Neuronal stem cell (in vitro differentiated cells): ENCODE data around the gene CHTOP.

ENCODE experiments used
- DNase-seq: peaks from one replicate; pipeline ENCODE4 v3.0.0-alpha.2; 2013; ENCODE audit warnings: low spot score
- H2AFZ ChIP-seq: one replicate; pipeline ENCODE4 v1.6.1; 2013; ENCODE audit warnings: mild to moderate bottlenecking, low read length, inconsistent platforms
- H2AK5ac ChIP-seq: 2 replicates; pipeline ENCODE4 v1.6.1; 2013; ENCODE audit warnings: low read depth, mild to moderate bottlenecking, inconsistent platforms, low read length, moderate library complexity, mixed read lengths
- H2BK120ac ChIP-seq: 2 replicates; pipeline ENCODE4 v1.6.1; 2013; ENCODE audit warnings: low read depth, mild to moderate bottlenecking, inconsistent platforms, low read length, moderate library complexity, mixed read lengths
- H2BK12ac ChIP-seq: one replicate; pipeline ENCODE4 v1.6.1; 2013; ENCODE audit warnings: low read length, inconsistent platforms
- H2BK15ac ChIP-seq: 2 replicates; pipeline ENCODE4 v1.6.1; 2013; ENCODE audit warnings: mild to moderate bottlenecking, low read length, inconsistent platforms, mixed read lengths
- H2BK5ac ChIP-seq: one replicate; pipeline ENCODE4 v1.6.1; 2013; ENCODE audit warnings: inconsistent platforms, mild to moderate bottlenecking, low read length, moderate library complexity
- H3K14ac ChIP-seq: one replicate; pipeline ENCODE4 v1.6.1; 2013; ENCODE audit warnings: low read length, inconsistent platforms
- H3K18ac ChIP-seq: 2 replicates; pipeline ENCODE4 v1.6.1; 2013; ENCODE audit warnings: low read length, inconsistent platforms
- H3K23ac ChIP-seq: 2 replicates; pipeline ENCODE4 v1.6.1; 2013; ENCODE audit warnings: low read depth, mild to moderate bottlenecking, mixed read lengths, low read length, inconsistent platforms; ENCODE audit not compliant: poor library complexity
- H3K27ac ChIP-seq: replicated peaks from 3 replicates; pipeline ENCODE4 v1.5.1; 2013; ENCODE audit warnings: low read length, inconsistent platforms
- H3K27me3 ChIP-seq, 3 experiments: 2 replicates each; pipeline ENCODE4 v1.6.1; 2013; ENCODE audit warnings: low read length in 3 of 3, mild to moderate bottlenecking in 2 of 3, inconsistent platforms in 1 of 3, low read depth in 1 of 3, mixed read lengths in 1 of 3, moderate library complexity in 1 of 3; ENCODE audit not compliant: control insufficient read depth in 3 of 3, insufficient read depth in 3 of 3
- H3K36me3 ChIP-seq, 2 donors: replicated peaks in 1 of 2; 2 replicates each; pipeline ENCODE4 v1.6.1; 2013; ENCODE audit warnings: low read length in 2 of 2; ENCODE audit not compliant: control insufficient read depth in 2 of 2, insufficient read depth in 2 of 2
- H3K4ac ChIP-seq: 2 replicates; pipeline ENCODE4 v1.6.1; 2013; ENCODE audit warnings: inconsistent platforms, mild to moderate bottlenecking, low read length, moderate library complexity
- H3K4me1 ChIP-seq, 2 donors: 1 replicate in 1 of 2; 2 replicates in 1 of 2; pipeline ENCODE4 v1.6.1; 2013; ENCODE audit warnings: low read length in 2 of 2, low read depth in 1 of 2; ENCODE audit not compliant: control insufficient read depth in 2 of 2, insufficient read depth in 1 of 2
- H3K4me2 ChIP-seq: one replicate; pipeline ENCODE4 v1.6.1; 2013; ENCODE audit warnings: mild to moderate bottlenecking, low read length, inconsistent platforms; ENCODE audit not compliant: insufficient read depth, poor library complexity, severe bottlenecking
- H3K4me3 ChIP-seq, 2 donors: 2 replicates each; pipeline ENCODE4 v1.5.1; 2013; ENCODE audit warnings: low read length in 2 of 2, mild to moderate bottlenecking in 2 of 2, inconsistent platforms in 1 of 2, moderate library complexity in 1 of 2
- H3K79me1 ChIP-seq: one replicate; pipeline ENCODE4 v1.6.1; 2013; ENCODE audit warnings: low read depth, mild to moderate bottlenecking, inconsistent platforms, low read length, moderate library complexity
- H3K9ac ChIP-seq: one replicate; pipeline ENCODE4 v1.6.1; 2013; ENCODE audit warnings: mild to moderate bottlenecking, low read depth, low read length, inconsistent platforms; ENCODE audit not compliant: poor library complexity
- H3K9me3 ChIP-seq, 2 donors: replicated peaks in 1 of 2; 2 replicates each; pipeline versions ENCODE3 to v1.6.1; 2013; ENCODE audit warnings: low read length in 2 of 2, mild to moderate bottlenecking in 2 of 2, inconsistent platforms in 1 of 2, low read depth in 1 of 2, mixed read lengths in 1 of 2, moderate library complexity in 1 of 2; ENCODE audit not compliant: control insufficient read depth in 2 of 2, insufficient read depth in 1 of 2
- H4K8ac ChIP-seq: one replicate; pipeline ENCODE4 v1.6.1; 2013; ENCODE audit warnings: low read depth, mild to moderate bottlenecking, inconsistent platforms, low read length, moderate library complexity
- H4K91ac ChIP-seq: one replicate; pipeline ENCODE4 v1.6.1; 2013; ENCODE audit warnings: low read length, low read depth, mild to moderate bottlenecking, inconsistent platforms; ENCODE audit not compliant: poor library complexity
- WGBS, 2 donors: extraction: QIAGEN DNeasy Blood & Tissue Kit; methylation state at CpG; one replicate each; pipeline ENCODE4 v1.1.7; 2013; ENCODE audit warnings: missing lambda C conversion rate in 2 of 2, mixed read lengths in 1 of 2; ENCODE audit not compliant: insufficient read length in 2 of 2, insufficient replicate concordance in 1 of 2; ENCODE audit errors: extremely low coverage in 2 of 2; 5-methylcytosine and 5-hydroxymethylcytosine counted together

The CHTOP gene

GRCh38 chr1:153643100-153643499 is 9.2 kb downstream of the CHTOP start:
- Histone ChIP-seq H3K9me3 (no peaks in the 10 kb centered on the region), H2BK15ac (no peak overlapping the region), H2BK5ac (no peak overlapping the region), H3K36me3 (peaks cover 39 to 95% of the 10 kb centered on the region in 2 donors), H4K8ac (no peak overlapping the region), H2AK5ac (no peak overlapping the region), H3K27me3 (no peaks in the 10 kb centered on the region), H4K91ac (no peak overlapping the region), H3K4me2 (no peak overlapping the region), H3K23ac (no peak overlapping the region), H3K27ac (no peak overlapping the region), H2BK120ac (no peak overlapping the region), H3K4me3 (no peak overlapping the region), H3K4ac (no peak overlapping the region), H3K9ac (no peak overlapping the region), H2BK12ac (no peak overlapping the region), H3K79me1 (peaks cover 2% of the 10 kb centered on the region), H3K18ac (no peak overlapping the region), H3K4me1 (peaks cover 0 to 2% of the 10 kb centered on the region in 2 donors), H3K14ac (no peak overlapping the region), H2AFZ (no peak overlapping the region)
- no peak for DNase-seq
- WGBS, 2 donors: no CpG with 5 or more reads among the region's 11 CpGs

GRCh38 chr1:153643816-153644215 is 9.9 kb downstream of the CHTOP start:
- Histone ChIP-seq H2BK5ac (no peak overlapping the region), H2BK15ac (no peak overlapping the region), H3K14ac (no peak overlapping the region), H3K27ac (no peak overlapping the region), H3K27me3 (no peaks in the 10 kb centered on the region), H3K4me3 (no peak overlapping the region), H2AK5ac (no peak overlapping the region), H4K91ac (no peak overlapping the region), H3K79me1 (peaks cover 2% of the 10 kb centered on the region), H3K23ac (no peak overlapping the region), H2AFZ (no peak overlapping the region), H3K18ac (no peak overlapping the region), H4K8ac (no peak overlapping the region), H3K4me1 (peaks cover 0 to 3% of the 10 kb centered on the region in 2 donors), H3K9me3 (no peaks in the 10 kb centered on the region), H3K36me3 (peaks cover 36 to 87% of the 10 kb centered on the region in 2 donors), H2BK12ac (no peak overlapping the region), H3K9ac (no peak overlapping the region), H3K4me2 (no peak overlapping the region), H2BK120ac (no peak overlapping the region), H3K4ac (no peak overlapping the region)
- no peak for DNase-seq

- Histone ChIP-seq H3K14ac (no peak overlapping the region), H3K79me1 (peaks cover 2% of the 10 kb centered on the region), H3K4me1 (peaks cover 0 to 3% of the 10 kb centered on the region in 2 donors), H4K91ac (no peak overlapping the region), H3K27ac (peak overlapping the region; percentile 21), H3K4me3 (no peak overlapping the region), H2AK5ac (no peak overlapping the region), H3K23ac (no peak overlapping the region), H2BK120ac (no peak overlapping the region), H3K9ac (no peak overlapping the region), H3K27me3 (no peaks in the 10 kb centered on the region), H2BK5ac (no peak overlapping the region), H4K8ac (no peak overlapping the region), H2AFZ (no peak overlapping the region), H3K9me3 (no peaks in the 10 kb centered on the region), H3K18ac (no peak overlapping the region), H2BK15ac (no peak overlapping the region), H3K4ac (no peak overlapping the region), H2BK12ac (no peak overlapping the region), H3K4me2 (no peak overlapping the region), H3K36me3 (peaks cover 24 to 58% of the 10 kb centered on the region in 2 donors)
- no peak for DNase-seq
- no CpG with 5 or more reads among the region's 5 CpGs for WGBS, 2 donors
Measured at GRCh38 chr1:153646672-153647345, 12.9 kb downstream of the CHTOP start.

GRCh38 chr1:153647346-153647714 is 13.5 kb downstream of the CHTOP start:
- no peak overlapping the region for H2AK5ac ChIP-seq
- no peak overlapping the region for H3K18ac ChIP-seq
- H3K27me3 ChIP-seq: no peaks in the 10 kb centered on the region
- H3K14ac ChIP-seq: no peak overlapping the region
- no peak overlapping the region for H2BK5ac ChIP-seq
- H3K9ac ChIP-seq: no peak overlapping the region
- no peak overlapping the region for H3K4me3 ChIP-seq
- H3K23ac ChIP-seq: no peak overlapping the region
- H2BK15ac ChIP-seq: no peak overlapping the region
- no peak for DNase-seq
- H3K79me1 ChIP-seq: no peaks in the 10 kb centered on the region
- no peak overlapping the region for H3K27ac ChIP-seq
- H2BK12ac ChIP-seq: no peak overlapping the region
- H3K36me3 ChIP-seq: peaks cover 19 to 52% of the 10 kb centered on the region in 2 donors
- no peak overlapping the region for H4K8ac ChIP-seq
- peaks cover 0 to 3% of the 10 kb centered on the region in 2 donors for H3K4me1 ChIP-seq
- H2AFZ ChIP-seq: no peak overlapping the region
- no CpG with 5 or more reads among the region's 2 CpGs for WGBS, 2 donors
- no peak overlapping the region for H2BK120ac ChIP-seq
- no peak overlapping the region for H3K4me2 ChIP-seq
- no peak overlapping the region for H3K4ac ChIP-seq
- no peak overlapping the region for H4K91ac ChIP-seq
- H3K9me3 ChIP-seq: no peaks in the 10 kb centered on the region
